H1 (cell line): Measurements from ENCODE around the gene STRADB. TPM values are rescaled to one million over a fixed set of nuclear protein-coding genes. Genes with fewer than 3 reads are reported as not detected.

Experiments used
- CTCF ChIA-PET: fragments of 300-600 bp; sonication (Branson Sonifier 250); formaldehyde crosslinking; loops from one replicate; lab custom pipeline; 2021; ENCODE audit not compliant: partially characterized antibody; lab: Charles Lee
- POLR2A ChIA-PET: fragments of 300-600 bp; sonication (Branson Sonifier 250); formaldehyde crosslinking; loops from one replicate; lab custom pipeline; 2021; ENCODE audit warnings: inconsistent platforms; ENCODE audit not compliant: partially characterized antibody; lab: Charles Lee
- DNase-seq, 2 experiments: peaks; one replicate each; pipeline versions ENCODE4 v3.0.0 to v3.0.0-alpha.2; 2010 to 2022; ENCODE audit warnings: low spot score in 2 of 2, low read depth in 1 of 2, mixed read lengths in 1 of 2
- FAIRE-seq: peaks from 2 replicates; lab custom pipeline; 2011; peaks lifted over from hg19 to GRCh38; lab: Jason Lieb, UNC
- H2AFZ ChIP-seq: 2 replicates; pipeline ENCODE4 v1.8.1; 2012; ENCODE audit warnings: low read length, inconsistent platforms
- H2AK5ac ChIP-seq: 2 replicates; pipeline ENCODE4 v1.6.1; 2013; ENCODE audit warnings: low read depth, low read length
- H2BK120ac ChIP-seq: replicated peaks from 2 replicates; pipeline ENCODE3; 2013; ENCODE audit warnings: low read depth, low read length, inconsistent platforms
- H2BK12ac ChIP-seq: 2 replicates; pipeline ENCODE4 v1.6.1; 2013; ENCODE audit warnings: low read depth, low read length
- H2BK15ac ChIP-seq: 2 replicates; pipeline ENCODE4 v1.6.1; 2013; ENCODE audit warnings: low read length
- H2BK20ac ChIP-seq: 2 replicates; pipeline ENCODE4 v1.6.1; 2013; ENCODE audit warnings: low read length
- H2BK5ac ChIP-seq: 2 replicates; pipeline ENCODE4 v1.6.1; 2013; ENCODE audit warnings: low read depth, low read length
- H3K14ac ChIP-seq: 2 replicates; pipeline ENCODE4 v1.6.1; 2013; ENCODE audit warnings: inconsistent platforms; ENCODE audit not compliant: insufficient read length
- H3K18ac ChIP-seq: 2 replicates; pipeline ENCODE4 v1.6.1; 2013; ENCODE audit warnings: low read length; ENCODE audit errors: extremely low read depth
- H3K23ac ChIP-seq: 2 replicates; pipeline ENCODE4 v1.6.1; 2013; ENCODE audit warnings: inconsistent platforms; ENCODE audit not compliant: insufficient read length
- H3K23me2 ChIP-seq: 2 replicates; pipeline ENCODE4 v1.6.1; 2013; ENCODE audit warnings: low read depth, low read length
- H3K27ac ChIP-seq: 2 replicates; pipeline ENCODE4 v1.6.1; 2011; ENCODE audit warnings: low read depth, low read length, inconsistent platforms
- H3K27me3 ChIP-seq, 4 experiments: replicated peaks in 1 of 4; 1 replicate in 1 of 4; 2 replicates in 3 of 4; pipeline versions ENCODE4 v1.6.1 to v1.8.1; 2011 to 2013; ENCODE audit warnings: low read length in 3 of 4, mild to moderate bottlenecking in 3 of 4, inconsistent platforms in 2 of 4, mixed read lengths in 2 of 4, moderate library complexity in 1 of 4; ENCODE audit not compliant: control insufficient read depth in 3 of 4, insufficient read depth in 3 of 4; ENCODE audit errors: extremely low read depth in 1 of 4
- H3K36me3 ChIP-seq, 4 experiments: 2 replicates each; pipeline versions ENCODE4 v1.6.1 to v1.8.1; 2011 to 2013; ENCODE audit warnings: mild to moderate bottlenecking in 4 of 4, low read length in 3 of 4, moderate library complexity in 2 of 4, control low read depth in 1 of 4, inconsistent platforms in 1 of 4; ENCODE audit not compliant: insufficient read depth in 4 of 4, control insufficient read depth in 2 of 4
- H3K4ac ChIP-seq: replicated peaks from 2 replicates; pipeline ENCODE3; 2013; ENCODE audit warnings: low read length, low read depth, mixed read lengths, inconsistent platforms; ENCODE audit not compliant: insufficient read length
- H3K4me1 ChIP-seq, 4 experiments: replicated peaks in 1 of 4; 1 replicate in 1 of 4; 2 replicates in 3 of 4; pipeline versions ENCODE4 v1.6.1 to v1.8.1; 2011 to 2013; ENCODE audit warnings: low read length in 3 of 4, inconsistent platforms in 2 of 4, mixed read lengths in 1 of 4; ENCODE audit not compliant: insufficient read depth in 4 of 4, control insufficient read depth in 3 of 4
- H3K4me2 ChIP-seq, 2 experiments: 2 replicates each; pipeline versions ENCODE4 v1.6.1 to v1.8.1; 2011 to 2013; ENCODE audit warnings: low read depth in 2 of 2, low read length in 2 of 2, control low read depth in 1 of 2, inconsistent platforms in 1 of 2, mild to moderate bottlenecking in 1 of 2; ENCODE audit not compliant: insufficient read depth in 1 of 2
- H3K4me3 ChIP-seq, 4 experiments: fragments of 200-600, 300-600 bp in 1 of 4; sonication (generic), shearing (Covaris generic), sonication (Bioruptor Twin) in 1 of 4; 2 replicates each; pipeline versions ENCODE4 v1.5.1 to v1.8.1; 2011 to 2016; ENCODE audit warnings: low read length in 4 of 4, low read depth in 3 of 4, control low read depth in 2 of 4, inconsistent platforms in 2 of 4, mild to moderate bottlenecking in 2 of 4, mixed read lengths in 1 of 4, moderate library complexity in 1 of 4; ENCODE audit not compliant: insufficient read depth in 2 of 4; ENCODE audit errors: extremely low read depth in 1 of 4
- H3K56ac ChIP-seq: replicated peaks from 2 replicates; pipeline ENCODE3; 2013; ENCODE audit warnings: low read depth, mild to moderate bottlenecking, mixed read lengths, low read length, inconsistent platforms; ENCODE audit not compliant: insufficient read length
- H3K79me1 ChIP-seq: 2 replicates; pipeline ENCODE4 v1.6.1; 2013; ENCODE audit warnings: low read depth, low read length, control low read depth
- H3K79me2 ChIP-seq, 2 experiments: 2 replicates each; pipeline versions ENCODE4 v1.6.1 to v1.8.1; 2012 to 2013; ENCODE audit warnings: low read length in 2 of 2, mild to moderate bottlenecking in 2 of 2, inconsistent platforms in 1 of 2; ENCODE audit not compliant: insufficient read depth in 2 of 2, control insufficient read depth in 1 of 2
- H3K9ac ChIP-seq, 4 experiments: replicated peaks in 1 of 4; 1 replicate in 1 of 4; 2 replicates in 3 of 4; pipeline versions ENCODE4 v1.6.1 to v1.8.1; 2011 to 2013; ENCODE audit warnings: low read depth in 3 of 4, low read length in 3 of 4, control low read depth in 2 of 4, mild to moderate bottlenecking in 2 of 4, moderate library complexity in 2 of 4, inconsistent platforms in 1 of 4; ENCODE audit errors: extremely low read depth in 1 of 4
- H3K9me3 ChIP-seq, 2 experiments: 2 replicates each; pipeline versions ENCODE4 v1.6.1 to v1.8.1; 2012 to 2013; ENCODE audit warnings: mild to moderate bottlenecking in 2 of 2, moderate library complexity in 2 of 2, control low read depth in 1 of 2, inconsistent platforms in 1 of 2, low read depth in 1 of 2, low read length in 1 of 2, mixed read lengths in 1 of 2; ENCODE audit not compliant: insufficient read depth in 2 of 2
- H4K20me1 ChIP-seq, 2 experiments: replicated peaks in 1 of 2; 2 replicates each; pipeline versions ENCODE3 to v1.8.1; 2011 to 2013; ENCODE audit warnings: inconsistent platforms in 2 of 2, low read length in 2 of 2, mild to moderate bottlenecking in 1 of 2; ENCODE audit not compliant: insufficient read depth in 2 of 2, control insufficient read depth in 1 of 2
- H4K5ac ChIP-seq: 2 replicates; pipeline ENCODE4 v1.6.1; 2013; ENCODE audit warnings: low read length, low read depth, mixed read lengths, inconsistent platforms; ENCODE audit not compliant: insufficient read length
- H4K8ac ChIP-seq: 2 replicates; pipeline ENCODE4 v1.8.0; 2013; ENCODE audit warnings: mild to moderate bottlenecking, moderate library complexity, low read length, inconsistent platforms; ENCODE audit not compliant: insufficient read depth; ENCODE audit errors: extremely low read depth
- H4K91ac ChIP-seq: replicated peaks from 2 replicates; pipeline ENCODE3; 2013; ENCODE audit warnings: low read length, mixed read lengths, inconsistent platforms; ENCODE audit not compliant: insufficient read length
- ATF3 ChIP-seq: IDR thresholded peaks from 2 replicates; pipeline ENCODE4 v1.6.1; 2011; ENCODE audit warnings: low read depth, mild to moderate bottlenecking, low read length; ENCODE audit not compliant: insufficient read depth
- CREB1 ChIP-seq: IDR thresholded peaks from 2 replicates; pipeline ENCODE4 v1.6.1; 2012; ENCODE audit warnings: inconsistent platforms
- CTCF ChIP-seq, 3 experiments: IDR thresholded peaks; 1 replicate in 2 of 3; 2 replicates in 1 of 3; pipeline versions ENCODE4 v1.5.1 to v1.6.1; 2011; ENCODE audit warnings: low read length in 3 of 3, mild to moderate bottlenecking in 3 of 3, inconsistent platforms in 2 of 3, low read depth in 1 of 3, moderate library complexity in 1 of 3; ENCODE audit not compliant: insufficient read depth in 1 of 3; ENCODE audit errors: control extremely low read depth in 1 of 3
- EGR1 ChIP-seq: IDR thresholded peaks from 2 replicates; pipeline ENCODE4 v1.6.1; 2011; ENCODE audit warnings: low read depth, low read length, borderline replicate concordance
- GTF2F1 ChIP-seq: IDR thresholded peaks from 2 replicates; pipeline ENCODE4 v1.6.1; 2012; ENCODE audit warnings: low read depth, low read length, improper control_type of control experiment, borderline replicate concordance
- MAX ChIP-seq: IDR thresholded peaks from 2 replicates; pipeline ENCODE4 v1.6.1; 2012; ENCODE audit warnings: inconsistent platforms
- POLR2A ChIP-seq, 2 experiments: IDR thresholded peaks; 1 replicate in 1 of 2; 2 replicates in 1 of 2; pipeline ENCODE4 v1.6.1; 2011; ENCODE audit warnings: low read depth in 2 of 2, low read length in 2 of 2, mild to moderate bottlenecking in 2 of 2; ENCODE audit errors: control extremely low read depth in 1 of 2
- POLR2AphosphoS5 ChIP-seq: IDR thresholded peaks from 2 replicates; pipeline ENCODE4 v1.6.1; 2011; ENCODE audit warnings: low read depth, low read length
- POU5F1 ChIP-seq: IDR thresholded peaks from 2 replicates; pipeline ENCODE4 v1.6.1; 2011; ENCODE audit warnings: low read depth, mild to moderate bottlenecking, low read length, moderate library complexity
- SAP30 ChIP-seq: fragments of 300-600 bp; sonication (generic); IDR thresholded peaks from 2 replicates; pipeline ENCODE4 v1.7.1; 2012; ENCODE audit warnings: low read length, moderate library complexity, mild to moderate bottlenecking, inconsistent platforms; ENCODE audit not compliant: insufficient read depth, insufficient replicate concordance
- SIRT6 ChIP-seq: IDR thresholded peaks from one replicate; pipeline ENCODE4 v1.7.1; 2012; ENCODE audit warnings: low read length, inconsistent platforms
- TBP ChIP-seq: IDR thresholded peaks from 2 replicates; pipeline ENCODE4 v1.6.1; 2011; ENCODE audit warnings: low read depth, low read length, improper control_type of control experiment
- WGBS, 2 experiments: shearing (Covaris generic) in 1 of 2; methylation state at CpG; one replicate each; pipeline versions ENCODE4 v1.1.6 to v1.1.7; 2013 to 2015; ENCODE audit warnings: low lambda C conversion rate in 2 of 2, mixed read lengths in 2 of 2, inconsistent platforms in 1 of 2, low coverage in 1 of 2, missing lambda C conversion rate in 1 of 2; ENCODE audit not compliant: insufficient replicate concordance in 2 of 2, insufficient coverage in 1 of 2, insufficient read length in 1 of 2; ENCODE audit errors: extremely low coverage in 1 of 2, missing lambda C conversion rate in 1 of 2; 5-methylcytosine and 5-hydroxymethylcytosine counted together
- polyA plus RNA-seq, 7 experiments: library from polyadenylated mRNA; depleted of rRNA in 3 of 7; stranded (reverse) in 5 of 7; unstranded in 2 of 7; fragments of >200 nt in 5 of 7; fragments of 200-250 nt in 2 of 7; gene quantifications; 1 replicate in 5 of 7; 2 replicates in 1 of 7; 4 replicates in 1 of 7; pipeline versions ENCODE4 v1.2.1 to v1.2.3, GENCODE V29; 2011 to 2013; ENCODE audit warnings: missing spikeins in 2 of 7, mixed read lengths in 2 of 7
- total RNA-seq: library from RNA; stranded (reverse); fragmentation: NEBNext Ultra II Directional; extraction: Animal tissue kit (Norgen Biotek cat#: 25700); gene quantifications from 2 replicates; pipeline ENCODE4 v1.2.1, GENCODE V29; 2021

STRADB gene
- total and polyA plus RNA-seq, 2 of the 8 experiments (the other 6 are each of a cell fraction or from before 2014, with no cell fraction given), result 20.9 to 34.9 TPM

- Histone ChIP-seq H3K56ac (no peak overlapping the region), H3K79me1 (no peaks in the 10 kb centered on the region), H3K4me1 (no peaks in the 10 kb centered on the region), H3K36me3 (no peaks in the 10 kb centered on the region), H3K9me3 (no peaks in the 10 kb centered on the region), H3K23me2 (no peaks in the 10 kb centered on the region), H3K14ac (no peak overlapping the region), H2BK15ac (no peak overlapping the region), H2BK120ac (no peak overlapping the region), H2AK5ac (no peak overlapping the region), H3K9ac (no peak overlapping the region), H3K23ac (no peak overlapping the region), H4K91ac (no peak overlapping the region), H3K18ac (no peak overlapping the region), H4K5ac (no peak overlapping the region), H4K20me1 (no peaks in the 10 kb centered on the region), H2BK20ac (no peak overlapping the region), H3K4ac (no peak overlapping the region), H3K27me3 (no peaks in the 10 kb centered on the region), H2AFZ (no peak overlapping the region), H4K8ac (peak overlapping the region; percentile 3; the same call in 1 of the 2 replicates), H3K79me2 (no peaks in the 10 kb centered on the region), H3K4me2 (no peak overlapping the region), H3K27ac (no peak overlapping the region), H2BK5ac (no peak overlapping the region), H2BK12ac (no peak overlapping the region), H3K4me3 (no peak overlapping the region)
- POLR2A ChIA-PET, result no interaction called here
- 90% methylated on average over 5 of the region's 5 CpGs; no CpG with 5 or more reads in 1 of the 2 experiments for WGBS, 2 experiments
- CTCF ChIA-PET, result no interaction called here
- FAIRE-seq, result no peak
- DNase-seq, result no peak
- TF ChIP-seq SAP30 (no peak), GTF2F1 (no peak), ATF3 (no peak), EGR1 (no peak), POU5F1 (no peak), SIRT6 (no peak), MAX (no peak), CREB1 (no peak), TBP (no peak), CTCF (IDR thresholded peaks at IDR 0.05; ENCODE audit: control extremely low read depth in 1 of 3, insufficient read depth in 1 of 3, low read depth in 1 of 3, low read length in 3 of 3) (no peak), POLR2A (IDR thresholded peaks at IDR 0.05; ENCODE audit: control extremely low read depth in 1 of 2, low read depth in 2 of 2, low read length in 2 of 2) (no peak), POLR2AphosphoS5 (no peak)
These were observed 71.4 kb downstream of the STRADB start for GRCh38 chr2:201522965-201523364.
